Esophagus squamous epithelium (tissue), 5 donors: ENCODE data around the gene SCLY. TPM values are rescaled to one million over a fixed set of nuclear protein-coding genes. Genes with fewer than 3 reads are reported as not detected.

Experiments used
- DNase-seq: peaks from one replicate; lab custom pipeline; 2025; lab: John Stamatoyannopoulos, UW
- H3K27ac ChIP-seq, 4 donors: fragments of 200-600 bp; sonication (generic); one replicate each; pipeline ENCODE4 v1.5.1; 2016 to 2019; ENCODE audit warnings: mild to moderate bottlenecking in 1 of 4
- H3K27me3 ChIP-seq, 4 donors: fragments of 200-600 bp; sonication (generic); 1 replicate in 3 of 4; 2 replicates in 1 of 4; pipeline versions ENCODE4 v1.5.1 to v1.6.0; 2017 to 2021; ENCODE audit warnings: antibody characterized with exemption in 1 of 4
- H3K36me3 ChIP-seq, 3 donors: fragments of 200-600 bp; sonication (generic); one replicate each; pipeline ENCODE4 v1.5.1; 2016 to 2019
- H3K4me1 ChIP-seq, 3 donors: fragments of 200-600 bp; sonication (generic); one replicate each; pipeline ENCODE4 v1.5.1; 2017 to 2019
- H3K4me3 ChIP-seq, 4 donors: fragments of 200-600 bp; sonication (generic); 1 replicate in 3 of 4; 2 replicates in 1 of 4; pipeline ENCODE4 v1.5.1; 2016 to 2019; ENCODE audit warnings: mild to moderate bottlenecking in 2 of 4, moderate library complexity in 1 of 4
- H3K9me3 ChIP-seq, 3 donors: fragments of 200-600 bp; sonication (generic); one replicate each; pipeline ENCODE4 v1.5.1; 2016 to 2019
- POLR2A ChIP-seq, 4 donors: fragments of 450-650 bp; IDR thresholded peaks; one replicate each; pipeline ENCODE4 v1.6.1; 2017; ENCODE audit warnings: antibody characterized with exemption in 4 of 4, mild to moderate bottlenecking in 4 of 4, moderate library complexity in 3 of 4
- WGBS, 2 donors: methylation state at CpG; one replicate each; pipeline ENCODE4 v1.1.5; 2018; 5-methylcytosine and 5-hydroxymethylcytosine counted together
- intact Hi-C: fragments of 100-400 bp; cut with DNase I; formaldehyde crosslinking; loops from one replicate; pipeline ENCODE4 v1.15.0; 2022
- total RNA-seq, 4 donors: library from RNA; depleted of rRNA; stranded (reverse); fragments of >200 nt; gene quantifications; one replicate each; pipeline ENCODE4 v1.1.0, GENCODE V29; 2016
- TF ChIP-seq, protein P1 (sequence below), 6 experiments: fragments of 450-650 bp in 4 of 6; fragments of 200-600 bp in 2 of 6; sonication (generic) in 2 of 6; IDR thresholded peaks; one replicate each; pipeline ENCODE4 v1.5.1; 2016 to 2019; ENCODE audit warnings: antibody characterized with exemption in 6 of 6, mild to moderate bottlenecking in 4 of 6, moderate library complexity in 4 of 6
- donor health status: DM: yes; HTN: yes; CAD: no.

Gene SCLY
- total RNA-seq, 4 donors from 2014 or later = 3.0 to 14.0 (median 11.4) TPM

DNA sequence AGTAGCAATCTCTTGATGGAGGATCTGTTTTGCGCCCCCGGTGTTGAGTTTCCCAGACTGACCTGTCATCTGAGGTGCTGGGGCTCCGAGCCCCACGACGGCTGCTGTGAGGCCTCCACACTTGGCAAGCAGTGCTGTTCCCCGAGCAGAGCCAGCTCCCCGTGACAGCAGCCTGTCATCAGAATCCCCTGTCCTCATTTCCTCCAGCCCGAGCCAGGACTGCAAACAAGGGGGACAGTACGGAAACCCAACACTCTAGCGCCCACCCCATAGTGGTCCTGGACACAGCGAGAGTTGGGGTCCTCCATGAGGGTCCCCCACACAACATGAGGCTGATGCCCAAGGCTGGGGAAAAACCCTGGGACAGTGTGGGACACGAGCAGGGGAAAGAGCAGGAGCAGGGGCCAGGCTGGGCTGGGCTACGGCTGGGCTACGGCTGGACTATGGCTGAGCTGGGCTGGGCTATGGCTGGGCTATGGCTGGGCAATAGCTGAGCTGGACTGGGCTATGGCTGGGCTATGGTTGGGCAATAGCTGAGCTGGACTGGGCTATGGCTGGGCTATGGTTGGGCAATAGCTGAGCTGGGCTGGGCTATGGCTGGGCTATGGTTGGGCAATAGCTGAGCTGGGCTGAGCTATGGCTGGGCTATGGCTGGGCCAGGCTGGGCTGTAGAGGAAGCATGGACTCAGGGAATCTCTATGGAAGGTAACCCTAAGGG is 76.2 kb downstream of the SCLY start:
- intact Hi-C loops = no loop called here
- Histone ChIP-seq H3K27ac (peak overlapping the region in 1 of 4 donors; percentile 61), H3K36me3 (no peaks in the 10 kb centered on the region), H3K27me3 (no peaks in the 10 kb centered on the region), H3K9me3 (no peaks in the 10 kb centered on the region), H3K4me1 (peaks cover 12 to 39% (median 28%) of the 10 kb centered on the region in 3 donors), H3K4me3 (no peak overlapping the region)
- TF ChIP-seq POLR2A (IDR thresholded peaks at IDR 0.05) = no peak
- TF ChIP-seq, protein P1, sequence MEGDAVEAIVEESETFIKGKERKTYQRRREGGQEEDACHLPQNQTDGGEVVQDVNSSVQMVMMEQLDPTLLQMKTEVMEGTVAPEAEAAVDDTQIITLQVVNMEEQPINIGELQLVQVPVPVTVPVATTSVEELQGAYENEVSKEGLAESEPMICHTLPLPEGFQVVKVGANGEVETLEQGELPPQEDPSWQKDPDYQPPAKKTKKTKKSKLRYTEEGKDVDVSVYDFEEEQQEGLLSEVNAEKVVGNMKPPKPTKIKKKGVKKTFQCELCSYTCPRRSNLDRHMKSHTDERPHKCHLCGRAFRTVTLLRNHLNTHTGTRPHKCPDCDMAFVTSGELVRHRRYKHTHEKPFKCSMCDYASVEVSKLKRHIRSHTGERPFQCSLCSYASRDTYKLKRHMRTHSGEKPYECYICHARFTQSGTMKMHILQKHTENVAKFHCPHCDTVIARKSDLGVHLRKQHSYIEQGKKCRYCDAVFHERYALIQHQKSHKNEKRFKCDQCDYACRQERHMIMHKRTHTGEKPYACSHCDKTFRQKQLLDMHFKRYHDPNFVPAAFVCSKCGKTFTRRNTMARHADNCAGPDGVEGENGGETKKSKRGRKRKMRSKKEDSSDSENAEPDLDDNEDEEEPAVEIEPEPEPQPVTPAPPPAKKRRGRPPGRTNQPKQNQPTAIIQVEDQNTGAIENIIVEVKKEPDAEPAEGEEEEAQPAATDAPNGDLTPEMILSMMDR (IDR thresholded peaks at IDR 0.05) = no peak
- no peak for DNase-seq
- WGBS, 2 donors = 70% methylated on average over 7 of the region's 14 CpGs; no CpG with 5 or more reads in 1 of the 2 donors

DNA sequence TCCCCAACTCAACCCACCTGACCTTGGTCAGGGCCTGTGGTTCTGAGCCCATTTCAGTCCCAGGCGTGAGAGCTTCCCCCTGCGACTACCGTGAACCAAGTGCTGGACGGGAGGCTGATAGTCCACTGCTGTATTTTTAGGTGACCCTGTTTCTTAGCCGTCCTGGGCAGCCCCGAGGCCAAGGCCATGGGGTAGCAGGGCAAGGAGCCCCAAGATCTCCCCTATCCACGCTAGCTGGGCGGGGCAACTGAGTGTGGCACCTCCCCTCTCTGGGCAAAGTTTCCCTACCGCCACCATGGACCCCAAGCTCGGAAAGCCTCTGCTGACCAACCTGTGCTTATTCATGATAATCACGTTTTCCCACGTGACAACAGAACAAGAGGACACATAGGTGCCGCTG is 77.1 kb downstream of the SCLY start:
- DNase-seq = no peak
- Histone ChIP-seq H3K27me3 (no peaks in the 10 kb centered on the region), H3K36me3 (no peaks in the 10 kb centered on the region), H3K4me3 (no peak overlapping the region), H3K9me3 (no peaks in the 10 kb centered on the region), H3K27ac (peak overlapping the region in 1 of 4 donors; percentile 31), H3K4me1 (peaks cover 18 to 48% (median 37%) of the 10 kb centered on the region in 3 donors)
- no peak for TF ChIP-seq POLR2A (IDR thresholded peaks at IDR 0.05)
- TF ChIP-seq, protein P1 (IDR thresholded peaks at IDR 0.05) = no peak
- WGBS, 2 donors = 93 to 100% methylated on average over 1 to 5 of the region's 13 CpGs
- intact Hi-C loops = no loop called here

DNA sequence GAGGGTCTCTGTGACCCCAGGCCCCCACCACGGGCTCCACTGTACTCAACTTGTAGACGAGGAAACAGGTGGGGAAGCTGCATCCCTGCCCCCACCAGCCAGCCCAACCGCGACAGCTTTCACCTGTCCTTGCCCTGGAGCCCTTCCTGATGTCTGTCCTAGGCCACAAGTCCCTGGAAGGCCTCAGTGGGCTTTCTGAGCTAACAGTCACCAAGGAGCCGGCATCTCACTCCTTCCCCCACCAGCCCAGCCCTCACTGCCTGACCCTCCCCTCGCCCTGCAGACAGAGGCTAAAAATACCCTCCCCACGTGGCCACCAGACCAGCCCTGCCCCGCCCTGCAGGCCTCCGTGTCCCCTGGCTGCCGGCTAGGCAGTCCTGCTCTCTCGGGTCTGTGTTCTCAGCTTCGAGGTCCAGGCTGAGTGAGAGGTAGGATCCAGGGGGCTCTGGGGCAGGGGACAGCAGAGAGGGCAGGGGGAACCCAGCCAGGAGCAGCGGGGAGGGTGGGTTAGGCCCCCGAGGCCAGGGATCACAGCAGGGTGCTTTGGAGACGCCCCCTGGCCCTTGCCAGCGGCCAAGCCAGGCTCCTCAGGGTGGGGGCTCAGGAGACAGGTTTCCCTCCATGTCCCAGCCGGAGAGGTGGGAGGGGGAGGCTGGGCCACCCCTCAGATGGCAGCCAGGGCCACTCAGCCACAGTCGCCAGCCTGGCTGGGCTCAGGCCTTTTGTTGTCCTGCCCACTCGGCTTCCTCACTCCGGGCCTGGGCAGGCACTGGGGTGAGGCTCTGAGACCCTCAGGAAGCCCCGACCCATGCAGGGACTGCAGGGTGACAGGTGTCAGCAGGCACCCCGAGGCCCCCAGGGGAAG is 77.8 kb downstream of the SCLY start, which contains the start of gene KLHL30:
KLHL30 (plus strand) TSS at position 338 of the 865 bp plus-strand sequence. CDS start 2,087 bp downstream, outside the sequence.
- Histone ChIP-seq H3K27me3 (no peaks in the 10 kb centered on the region), H3K36me3 (no peaks in the 10 kb centered on the region), H3K4me3 (peak within 1 kb of the TSS in 3 of 4 donors; percentile 18 to 41 (median 23)), H3K4me1 (peaks cover 22 to 54% (median 44%) of the 10 kb centered on the region in 3 donors), H3K27ac (peak within 1 kb of the TSS in 3 of 4 donors; percentile 6 to 31 (median 24)), H3K9me3 (no peaks in the 10 kb centered on the region)
- no peak for TF ChIP-seq POLR2A (IDR thresholded peaks at IDR 0.05)
- TF ChIP-seq, protein P1 (IDR thresholded peaks at IDR 0.05) = no peak
- intact Hi-C loops = no loop called here
- no peak for DNase-seq
- 52 to 73% methylated on average over 4 to 11 of the region's 22 CpGs for WGBS, 2 donors

DNA sequence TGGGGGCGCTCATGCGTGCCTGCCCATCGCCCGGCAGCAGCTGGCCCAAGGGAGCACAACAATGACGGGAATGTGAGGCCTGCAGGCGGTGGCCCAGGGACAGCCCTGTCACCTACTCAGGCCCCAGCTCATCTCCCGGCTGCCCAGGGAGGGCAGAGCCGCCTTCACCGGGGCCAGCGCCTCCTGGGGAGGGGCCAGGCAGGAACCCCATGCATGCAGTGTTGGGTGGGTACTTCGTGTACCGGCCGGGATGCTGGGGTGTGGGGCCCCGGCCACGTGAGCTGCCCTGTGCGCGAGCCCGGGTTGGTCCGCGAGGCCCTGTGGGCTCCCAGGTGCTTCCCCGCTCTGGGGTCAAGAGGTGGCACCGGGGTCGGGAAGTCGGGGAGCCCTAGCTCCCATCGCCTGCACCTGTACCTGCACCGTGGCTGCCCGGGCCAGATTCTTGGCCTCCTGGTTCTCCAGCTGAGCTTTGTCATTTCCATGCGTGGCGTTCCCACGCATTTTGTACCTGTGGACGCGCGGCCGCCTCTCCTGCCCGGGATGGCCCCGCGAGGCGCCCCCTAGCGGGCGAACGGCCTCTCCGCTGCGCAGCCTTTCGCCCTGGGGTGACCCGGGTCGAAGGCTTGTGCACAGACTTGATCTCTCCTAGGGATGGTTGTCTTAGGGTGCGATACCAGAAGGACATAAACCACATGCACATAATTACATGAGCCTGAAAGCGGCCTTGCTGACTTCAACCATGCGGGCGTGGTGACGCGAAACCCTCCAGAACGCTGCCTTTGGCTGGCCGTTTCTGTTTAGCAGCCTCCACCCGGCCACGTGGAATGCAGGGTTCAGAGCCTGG is 78.6 kb downstream of the SCLY start:
- no peak overlapping the region for H3K27ac ChIP-seq
- DNase-seq = no peak
- H3K4me1 ChIP-seq = peaks cover 27 to 60% (median 49%) of the 10 kb centered on the region in 3 donors
- no peaks in the 10 kb centered on the region for H3K36me3 ChIP-seq
- intact Hi-C loops = no loop called here
- 77 to 83% methylated on average over 7 to 24 of the region's 56 CpGs for WGBS, 2 donors
- no peak for TF ChIP-seq POLR2A (IDR thresholded peaks at IDR 0.05)
- TF ChIP-seq, protein P1 (IDR thresholded peaks at IDR 0.05) = peak in 5 of 6 experiments; percentile 16 to 45 (median 28)
- H3K9me3 ChIP-seq = no peaks in the 10 kb centered on the region
- H3K4me3 ChIP-seq = peak overlapping the region in 3 of 4 donors; percentile 18 to 41 (median 23)
- no peaks in the 10 kb centered on the region for H3K27me3 ChIP-seq
